GM12878 (cell line): ENCODE results near the gene CIROP. TPM values are rescaled to one million over a fixed set of nuclear protein-coding genes. Genes with fewer than 3 reads are reported as not detected.

Experiments
- ATAC-seq: fragments of 200-7000 bp; cut with Tn5 transposase; 3 replicates; pipeline ENCODE4 v1.9.1; 2020; ENCODE audit warnings: mild to moderate bottlenecking, moderate library complexity
- BruUV-seq: library from RNA; stranded (reverse); fragments of 400-500 nt; replicated peaks from 2 replicates; lab custom pipeline; 2021; lab: Mats Ljungman, UMichigan
- CTCF ChIA-PET: fragments of 300-600 bp; sonication (Branson Sonifier 250); formaldehyde crosslinking; extraction: SDS; loops from one replicate; lab custom pipeline; 2021; ENCODE audit warnings: inconsistent platforms; lab: Yijun Ruan, JAX
- POLR2A ChIA-PET: fragments of 350-600 bp; formaldehyde crosslinking; extraction: SDS; loops from one replicate; lab custom pipeline; 2021; ENCODE audit warnings: inconsistent platforms; lab: Charles Lee
- RAD21 ChIA-PET: fragments of 300-600 bp; sonication (Branson Sonifier 250); formaldehyde crosslinking; loops from one replicate; lab custom pipeline; 2023; ENCODE audit warnings: antibody characterized with exemption; ENCODE audit not compliant: unreplicated experiment; lab: Charles Lee
- SMC1A ChIA-PET: fragments of 300-600 bp; sonication (Branson Sonifier 250); formaldehyde crosslinking; loops from one replicate; lab custom pipeline; 2023; ENCODE audit not compliant: unreplicated experiment, uncharacterized antibody; lab: Charles Lee
- DNase-seq: peaks from one replicate; pipeline ENCODE4 v3.0.0-alpha.2; 2011; ENCODE audit warnings: low read depth, low spot score
- FAIRE-seq: peaks from 3 replicates; lab custom pipeline; 2011; peaks lifted over from hg19 to GRCh38; lab: Jason Lieb, UNC
- H2AFZ ChIP-seq: 2 replicates; pipeline ENCODE4 v1.6.0; 2011; ENCODE audit warnings: low read depth, low read length, control low read depth; ENCODE audit not compliant: control insufficient read depth
- H3K27ac ChIP-seq: 2 replicates; pipeline ENCODE4 v1.5.1; 2011; ENCODE audit warnings: control low read depth; ENCODE audit not compliant: control insufficient read depth, insufficient read depth
- H3K27me3 ChIP-seq, 2 experiments: replicated peaks in 1 of 2; 2 replicates each; pipeline versions ENCODE4 v1.6.0 to v1.6.1; 2011; ENCODE audit warnings: low read length in 1 of 2; ENCODE audit not compliant: control insufficient read depth in 2 of 2, insufficient read depth in 2 of 2
- H3K36me3 ChIP-seq, 2 experiments: 2 replicates each; pipeline ENCODE4 v1.5.1; 2011; ENCODE audit warnings: low read length in 1 of 2; ENCODE audit not compliant: control insufficient read depth in 2 of 2, insufficient read depth in 2 of 2
- H3K4me1 ChIP-seq: 2 replicates; pipeline ENCODE4 v1.6.1; 2011; ENCODE audit warnings: mild to moderate bottlenecking, low read length, moderate library complexity, mixed read lengths; ENCODE audit not compliant: control insufficient read depth, insufficient read depth
- H3K4me2 ChIP-seq: 2 replicates; pipeline ENCODE4 v1.6.0; 2011; ENCODE audit warnings: control low read depth; ENCODE audit not compliant: control insufficient read depth, insufficient read depth
- H3K4me3 ChIP-seq: fragments of 200-600 bp; sonication (generic); 2 replicates; pipeline ENCODE4 v1.5.1; 2016
- H3K79me2 ChIP-seq: 2 replicates; pipeline ENCODE4 v1.6.0; 2011; ENCODE audit warnings: low read length; ENCODE audit not compliant: control insufficient read depth, insufficient read depth
- H3K9ac ChIP-seq: 2 replicates; pipeline ENCODE4 v1.8.0; 2011; ENCODE audit warnings: low read length, control low read depth, mixed read lengths; ENCODE audit not compliant: control insufficient read depth, insufficient read depth
- H3K9me3 ChIP-seq: replicated peaks from 3 replicates; pipeline ENCODE4 v1.5.1; 2011; ENCODE audit warnings: mild to moderate bottlenecking, low read length; ENCODE audit not compliant: control insufficient read depth, insufficient read depth
- H4K20me1 ChIP-seq: 2 replicates; pipeline ENCODE4 v1.6.0; 2011; ENCODE audit not compliant: control insufficient read depth, insufficient read depth
- ELK1 ChIP-seq: IDR thresholded peaks from 2 replicates; pipeline ENCODE4 v1.6.1; 2012; ENCODE audit warnings: low read depth, low read length, improper control_type of control experiment
- ESRRA ChIP-seq: IDR thresholded peaks from 2 replicates; pipeline ENCODE4 v1.6.1; 2012; ENCODE audit warnings: mild to moderate bottlenecking, low read length, improper control_type of control experiment
- HSF1 ChIP-seq: fragments of 150-350 bp; IDR thresholded peaks from 2 replicates; pipeline ENCODE4 v1.6.1; 2014; ENCODE audit warnings: mild to moderate bottlenecking, low read depth, low read length
- KLF5 ChIP-seq: fragments of 450-650 bp; IDR thresholded peaks from 2 replicates; pipeline ENCODE4 v1.6.1; 2014; ENCODE audit warnings: mild to moderate bottlenecking; ENCODE audit not compliant: partially characterized antibody
- NFIC ChIP-seq: IDR thresholded peaks from 2 replicates; pipeline ENCODE4 v1.6.1; 2012; ENCODE audit warnings: low read depth, mild to moderate bottlenecking, inconsistent platforms, low read length, moderate library complexity
- RELB ChIP-seq: fragments of 450-650 bp; IDR thresholded peaks from 2 replicates; pipeline ENCODE4 v1.6.1; 2017; ENCODE audit warnings: low read depth, mild to moderate bottlenecking, moderate library complexity
- RFX5 ChIP-seq: IDR thresholded peaks from 2 replicates; pipeline ENCODE4 v1.6.1; 2011; ENCODE audit warnings: low read depth, low read length, improper control_type of control experiment
- WRNIP1 ChIP-seq: IDR thresholded peaks from 2 replicates; pipeline ENCODE4 v1.6.1; 2011; ENCODE audit warnings: low read depth, low read length, improper control_type of control experiment, borderline replicate concordance
- ZBTB40 ChIP-seq: fragments of 450-650 bp; IDR thresholded peaks from 2 replicates; pipeline ENCODE4 v1.6.1; 2016; ENCODE audit warnings: mild to moderate bottlenecking, moderate library complexity, borderline replicate concordance
- ZNF207 ChIP-seq: fragments of 450-650 bp; IDR thresholded peaks from 2 replicates; pipeline ENCODE4 v1.6.1; 2014; ENCODE audit warnings: antibody characterized with exemption, mild to moderate bottlenecking, borderline replicate concordance
- ZNF687 ChIP-seq: fragments of 450-650 bp; IDR thresholded peaks from 2 replicates; pipeline ENCODE4 v1.6.1; 2017; ENCODE audit warnings: mild to moderate bottlenecking, moderate library complexity
- WGBS: methylation state at CpG from one replicate; pipeline ENCODE4 v1.1.6; 2016; ENCODE audit warnings: low lambda C conversion rate; ENCODE audit not compliant: insufficient replicate concordance, insufficient coverage; ENCODE audit errors: missing lambda C conversion rate; 5-methylcytosine and 5-hydroxymethylcytosine counted together
- in situ Hi-C: fragments of 300-500 bp; cut with MboI; formaldehyde crosslinking; loops from 9 replicates; pipeline ENCODE4 v1.14.3; 2018; ENCODE audit warnings: mixed read lengths
- intact Hi-C: fragments of 100-400 bp; cut with micrococcal nuclease; formaldehyde crosslinking; loops from one replicate; pipeline ENCODE4 v1.14.2; 2022; ENCODE audit not compliant: unreplicated experiment
- polyA plus RNA-seq, 11 experiments: library from polyadenylated mRNA; depleted of rRNA in 4 of 11; unstranded in 6 of 11; stranded (reverse) in 5 of 11; fragments of >200 nt; fragmentation: Nextera tagmentation in 4 of 11; fragmentation: Illumina TruSeq in 1 of 11; extraction: Ambion mirVana in 4 of 11; extraction: Trizol in 1 of 11; gene quantifications; 1 replicate in 1 of 11; 2 replicates in 10 of 11; pipeline versions ENCODE4 v1.2.1 to v1.2.3, GENCODE V29; 2011 to 2016; ENCODE audit warnings: inconsistent platforms in 2 of 11, missing spikeins in 2 of 11, low read depth in 1 of 11
- total RNA-seq, 4 experiments: library from RNA; depleted of rRNA in 3 of 4; stranded (reverse); fragments of >200 nt in 3 of 4; fragmentation: Illumina TruSeq in 1 of 4; extraction: Trizol in 1 of 4; gene quantifications; 2 replicates each; pipeline versions ENCODE4 v1.2.1 to v1.2.3, GENCODE V29; 2013 to 2021

CIROP gene
- total and polyA plus RNA-seq, 10 of the 15 experiments (the other 5 are each of a cell fraction or from before 2014, with no cell fraction given) = not detected

- BruUV-seq = no TSS peak
- TF ChIP-seq ELK1 (no peak), ZNF687 (no peak), WRNIP1 (no peak), RFX5 (no peak), RELB (no peak), HSF1 (no peak), ZBTB40 (no peak), KLF5 (no peak), NFIC (no peak), ZNF207 (no peak), ESRRA (no peak)
Measured at GRCh38 chr14:23146980-23147379, 42.2 kb upstream of the CIROP start.

More at GRCh38 chr14:23146980-23147379, 42.2 kb upstream of the CIROP start:
- no peaks in the 10 kb centered on the region for H3K36me3 ChIP-seq
- H3K4me2 ChIP-seq = no peak overlapping the region
- ChIA-PET POLR2A (no interaction called here), SMC1A (interaction anchor here (0.6 to 0.9 kb wide), 2 partner anchors 42 to 399 kb away, joined by 3 read pairs; no protein-coding TSS in a partner anchor), RAD21 (no interaction called here), CTCF (interaction anchor here (0.6 kb wide), 1 partner anchor 108 kb away, joined by 3 read pairs; no protein-coding TSS in a partner anchor)
- no peak for DNase-seq
- H3K27ac ChIP-seq = no peak overlapping the region
- intact Hi-C loops (no loop called here), in situ Hi-C loops (no loop called here)
- no peaks in the 10 kb centered on the region for H3K79me2 ChIP-seq
- H3K4me3 ChIP-seq = no peak overlapping the region
- H4K20me1 ChIP-seq = no peaks in the 10 kb centered on the region; the same call in 1 of the 2 replicates
- no peak for FAIRE-seq
- H3K9ac ChIP-seq = no peak overlapping the region
- H2AFZ ChIP-seq = no peak overlapping the region
- H3K4me1 ChIP-seq = no peaks in the 10 kb centered on the region; the same call in 1 of the 2 replicates
- 48% methylated on average over 4 of the region's 4 CpGs for WGBS
- H3K9me3 ChIP-seq = no peaks in the 10 kb centered on the region
- no peak for ATAC-seq
- peaks cover 2% of the 10 kb centered on the region in 2 experiments for H3K27me3 ChIP-seq
